22Rv1 (cell line): Measurements from ENCODE around the gene SH3RF3.

ENCODE experiments used
- ZFX ChIP-seq: fragments of 450-650 bp; IDR thresholded peaks from 2 replicates; pipeline ENCODE4 v1.6.1; 2017; ENCODE audit warnings: antibody characterized with exemption, borderline replicate concordance
- TF ChIP-seq, protein P1 (sequence below): fragments of 450-650 bp; IDR thresholded peaks from 2 replicates; pipeline ENCODE4 v1.5.1; 2017; ENCODE audit warnings: mild to moderate bottlenecking

GRCh38 chr2:109471658-109472057 lies 342.7 kb downstream of the SH3RF3 start:
- TF ChIP-seq, protein P1, sequence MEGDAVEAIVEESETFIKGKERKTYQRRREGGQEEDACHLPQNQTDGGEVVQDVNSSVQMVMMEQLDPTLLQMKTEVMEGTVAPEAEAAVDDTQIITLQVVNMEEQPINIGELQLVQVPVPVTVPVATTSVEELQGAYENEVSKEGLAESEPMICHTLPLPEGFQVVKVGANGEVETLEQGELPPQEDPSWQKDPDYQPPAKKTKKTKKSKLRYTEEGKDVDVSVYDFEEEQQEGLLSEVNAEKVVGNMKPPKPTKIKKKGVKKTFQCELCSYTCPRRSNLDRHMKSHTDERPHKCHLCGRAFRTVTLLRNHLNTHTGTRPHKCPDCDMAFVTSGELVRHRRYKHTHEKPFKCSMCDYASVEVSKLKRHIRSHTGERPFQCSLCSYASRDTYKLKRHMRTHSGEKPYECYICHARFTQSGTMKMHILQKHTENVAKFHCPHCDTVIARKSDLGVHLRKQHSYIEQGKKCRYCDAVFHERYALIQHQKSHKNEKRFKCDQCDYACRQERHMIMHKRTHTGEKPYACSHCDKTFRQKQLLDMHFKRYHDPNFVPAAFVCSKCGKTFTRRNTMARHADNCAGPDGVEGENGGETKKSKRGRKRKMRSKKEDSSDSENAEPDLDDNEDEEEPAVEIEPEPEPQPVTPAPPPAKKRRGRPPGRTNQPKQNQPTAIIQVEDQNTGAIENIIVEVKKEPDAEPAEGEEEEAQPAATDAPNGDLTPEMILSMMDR: no peak
- no peak for TF ChIP-seq ZFX
